AML-193 (cell line): ENCODE data around the gene CD27.
"Not testable (repeated sequence)": the region's sequence is repeated elsewhere in the genome, so short reads cannot be mapped to it uniquely, and the experiment has no call there.

Experiments
- DNase-seq, 2 experiments: peaks; one replicate each; lab custom pipeline; 2025; lab: John Stamatoyannopoulos, UW

Gene CD27

GRCh38 chr12:6488240-6488639, 43.5 kb downstream of the CD27 start:
- DNase-seq, result no peak

- no peak for DNase-seq
Measured at GRCh38 chr12:6489449-6489848, 44.7 kb downstream of the CD27 start.

- not testable (repeated sequence) for DNase-seq
Measured at GRCh38 chr12:6490673-6491072, 45.9 kb downstream of the CD27 start.

GRCh38 chr12:6492838-6493496, 48.2 kb downstream of the CD27 start, which contains the start of gene MRPL51:
TSS of gene MRPL51 (minus strand) at chr12:6493262. CDS start at chr12:6493136, 126 bp downstream.
- peak; percentile 83 to 88 for DNase-seq

GRCh38 chr12:6493497-6494257, 48.9 kb downstream of the CD27 start, which contains the start of gene NCAPD2:
TSS of gene NCAPD2 (plus strand) at chr12:6494102. CDS start at chr12:6495099, 997 bp downstream.
- peak; percentile 94 for DNase-seq

- peak; percentile 51 to 57 for DNase-seq
Measured at GRCh38 chr12:6494258-6494743, 49.5 kb downstream of the CD27 start.

GRCh38 chr12:6494968-6495367, 50.2 kb downstream of the CD27 start:
- DNase-seq, result no peak

GRCh38 chr12:6497291-6497690, 52.5 kb downstream of the CD27 start:
- DNase-seq, result not testable (repeated sequence)

- DNase-seq, result no peak
Measured at GRCh38 chr12:6500466-6500865, 55.7 kb downstream of the CD27 start.
